ENCODE measurements around the gene BICD1.

The BICD1 gene

GRCh38 chr12:32134101-32134888 lies 27.6 kb downstream of the BICD1 start:
- no peak overlapping the region for H3K4me3 ChIP-seq (ENCODE audit: low read length)
- H3K27me3 ChIP-seq (ENCODE audit: insufficient read depth, low read length): no peaks in the 10 kb centered on the region
- H3K9me3 ChIP-seq (ENCODE audit: low read length): no peaks in the 10 kb centered on the region
- H3K4me1 ChIP-seq (ENCODE audit: insufficient read depth, low read length): peaks cover 5% of the 10 kb centered on the region
- peaks cover 3% of the 10 kb centered on the region for H3K36me3 ChIP-seq (ENCODE audit: insufficient read depth, low read length)
- H2AFZ ChIP-seq (ENCODE audit: low read depth, low read length): no peak overlapping the region

GRCh38 chr12:32135967-32136366 lies 29.3 kb downstream of the BICD1 start:
- H2AFZ ChIP-seq (ENCODE audit: low read depth, low read length): no peak overlapping the region
- no peaks in the 10 kb centered on the region for H3K36me3 ChIP-seq (ENCODE audit: insufficient read depth, low read length)
- no peaks in the 10 kb centered on the region for H3K27me3 ChIP-seq (ENCODE audit: insufficient read depth, low read length)
- peaks cover 19% of the 10 kb centered on the region for H3K4me1 ChIP-seq (ENCODE audit: insufficient read depth, low read length)
- H3K4me3 ChIP-seq (ENCODE audit: low read length): no peak overlapping the region
- H3K9me3 ChIP-seq (ENCODE audit: low read length): no peaks in the 10 kb centered on the region

- H3K9me3 ChIP-seq (ENCODE audit: low read length): no peaks in the 10 kb centered on the region
- H3K27me3 ChIP-seq (ENCODE audit: insufficient read depth, low read length): no peaks in the 10 kb centered on the region
- no peak overlapping the region for H3K4me3 ChIP-seq (ENCODE audit: low read length)
- H3K4me1 ChIP-seq (ENCODE audit: insufficient read depth, low read length): peaks cover 19% of the 10 kb centered on the region
- no peaks in the 10 kb centered on the region for H3K36me3 ChIP-seq (ENCODE audit: insufficient read depth, low read length)
- no peak overlapping the region for H2AFZ ChIP-seq (ENCODE audit: low read depth, low read length)
Measured at GRCh38 chr12:32136404-32136803, 29.8 kb downstream of the BICD1 start.

GRCh38 chr12:32139064-32139421 lies 32.4 kb downstream of the BICD1 start:
- H3K27me3 ChIP-seq (ENCODE audit: insufficient read depth, low read length): no peaks in the 10 kb centered on the region
- H3K36me3 ChIP-seq (ENCODE audit: insufficient read depth, low read length): no peaks in the 10 kb centered on the region
- peak overlapping the region; percentile 48 for H3K4me3 ChIP-seq (ENCODE audit: low read length)
- H2AFZ ChIP-seq (ENCODE audit: low read depth, low read length): peak overlapping the region; percentile 69
- peaks cover 29% of the 10 kb centered on the region for H3K4me1 ChIP-seq (ENCODE audit: insufficient read depth, low read length)
- H3K9me3 ChIP-seq (ENCODE audit: low read length): no peaks in the 10 kb centered on the region

GRCh38 chr12:32140877-32141276 lies 34.2 kb downstream of the BICD1 start:
- no peak overlapping the region for H2AFZ ChIP-seq (ENCODE audit: low read depth, low read length)
- no peaks in the 10 kb centered on the region for H3K36me3 ChIP-seq (ENCODE audit: insufficient read depth, low read length)
- H3K4me1 ChIP-seq (ENCODE audit: insufficient read depth, low read length): peaks cover 43% of the 10 kb centered on the region
- H3K4me3 ChIP-seq (ENCODE audit: low read length): no peak overlapping the region
- no peaks in the 10 kb centered on the region for H3K27me3 ChIP-seq (ENCODE audit: insufficient read depth, low read length)
- no peaks in the 10 kb centered on the region for H3K9me3 ChIP-seq (ENCODE audit: low read length)

- peaks cover 38% of the 10 kb centered on the region for H3K4me1 ChIP-seq (ENCODE audit: insufficient read depth, low read length)
- H2AFZ ChIP-seq (ENCODE audit: low read depth, low read length): no peak overlapping the region
- no peak overlapping the region for H3K4me3 ChIP-seq (ENCODE audit: low read length)
Measured at GRCh38 chr12:32145096-32145495, 38.4 kb downstream of the BICD1 start.

GRCh38 chr12:32146074-32146873 lies 39.6 kb downstream of the BICD1 start:
- no peaks in the 10 kb centered on the region for H3K36me3 ChIP-seq (ENCODE audit: insufficient read depth, low read length)
- H3K4me3 ChIP-seq (ENCODE audit: low read length): no peak overlapping the region
- H2AFZ ChIP-seq (ENCODE audit: low read depth, low read length): no peak overlapping the region
- peaks cover 30% of the 10 kb centered on the region for H3K4me1 ChIP-seq (ENCODE audit: insufficient read depth, low read length)
- H3K27me3 ChIP-seq (ENCODE audit: insufficient read depth, low read length): no peaks in the 10 kb centered on the region
- peaks cover 4% of the 10 kb centered on the region for H3K9me3 ChIP-seq (ENCODE audit: low read length)

More at GRCh38 chr12:32145096-32145495, 38.4 kb downstream of the BICD1 start:
- Histone ChIP-seq H3K36me3 (ENCODE audit: insufficient read depth, low read length) (no peaks in the 10 kb centered on the region), H3K27me3 (ENCODE audit: insufficient read depth, low read length) (no peaks in the 10 kb centered on the region), H3K9me3 (ENCODE audit: low read length) (peaks cover 4% of the 10 kb centered on the region)

GRCh38 chr12:32148372-32148771 lies 41.7 kb downstream of the BICD1 start:
- Histone ChIP-seq H3K9me3 (ENCODE audit: low read length) (peaks cover 4% of the 10 kb centered on the region), H3K36me3 (ENCODE audit: insufficient read depth, low read length) (no peaks in the 10 kb centered on the region), H3K4me1 (ENCODE audit: insufficient read depth, low read length) (peaks cover 24% of the 10 kb centered on the region)

GRCh38 chr12:32149489-32149888 lies 42.8 kb downstream of the BICD1 start:
- Histone ChIP-seq H3K27me3 (ENCODE audit: insufficient read depth, low read length) (no peaks in the 10 kb centered on the region), H3K36me3 (ENCODE audit: insufficient read depth, low read length) (no peaks in the 10 kb centered on the region), H3K9me3 (ENCODE audit: low read length) (peaks cover 4% of the 10 kb centered on the region), H2AFZ (ENCODE audit: low read depth, low read length) (no peak overlapping the region), H3K4me1 (ENCODE audit: insufficient read depth, low read length) (peaks cover 23% of the 10 kb centered on the region), H3K4me3 (ENCODE audit: low read length) (no peak overlapping the region)

More at GRCh38 chr12:32148372-32148771, 41.7 kb downstream of the BICD1 start:
- Histone ChIP-seq H3K4me3 (ENCODE audit: low read length) (no peak overlapping the region), H3K27me3 (ENCODE audit: insufficient read depth, low read length) (no peaks in the 10 kb centered on the region), H2AFZ (ENCODE audit: low read depth, low read length) (no peak overlapping the region)

- Histone ChIP-seq H3K9me3 (ENCODE audit: low read length) (peaks cover 4% of the 10 kb centered on the region), H3K4me1 (ENCODE audit: insufficient read depth, low read length) (peaks cover 29% of the 10 kb centered on the region), H3K36me3 (ENCODE audit: insufficient read depth, low read length) (no peaks in the 10 kb centered on the region), H3K4me3 (ENCODE audit: low read length) (no peak overlapping the region), H2AFZ (ENCODE audit: low read depth, low read length) (no peak overlapping the region), H3K27me3 (ENCODE audit: insufficient read depth, low read length) (no peaks in the 10 kb centered on the region)
Measured at GRCh38 chr12:32151086-32151485, 44.4 kb downstream of the BICD1 start.

- Histone ChIP-seq H2AFZ (ENCODE audit: low read depth, low read length) (no peak overlapping the region), H3K4me1 (ENCODE audit: insufficient read depth, low read length) (peaks cover 33% of the 10 kb centered on the region), H3K27me3 (ENCODE audit: insufficient read depth, low read length) (no peaks in the 10 kb centered on the region), H3K9me3 (ENCODE audit: low read length) (peaks cover 4% of the 10 kb centered on the region), H3K4me3 (ENCODE audit: low read length) (no peak overlapping the region), H3K36me3 (ENCODE audit: insufficient read depth, low read length) (no peaks in the 10 kb centered on the region)
Measured at GRCh38 chr12:32151552-32151951, 44.9 kb downstream of the BICD1 start.

GRCh38 chr12:32155041-32155440 lies 48.4 kb downstream of the BICD1 start:
- Histone ChIP-seq H3K36me3 (ENCODE audit: insufficient read depth, low read length) (no peaks in the 10 kb centered on the region), H3K4me3 (ENCODE audit: low read length) (no peak overlapping the region), H3K9me3 (ENCODE audit: low read length) (no peaks in the 10 kb centered on the region), H3K27me3 (ENCODE audit: insufficient read depth, low read length) (no peaks in the 10 kb centered on the region), H2AFZ (ENCODE audit: low read depth, low read length) (no peak overlapping the region), H3K4me1 (ENCODE audit: insufficient read depth, low read length) (peaks cover 27% of the 10 kb centered on the region)

- Histone ChIP-seq H3K27me3 (ENCODE audit: insufficient read depth, low read length) (no peaks in the 10 kb centered on the region), H3K9me3 (ENCODE audit: low read length) (no peaks in the 10 kb centered on the region), H3K4me3 (ENCODE audit: low read length) (no peak overlapping the region), H2AFZ (ENCODE audit: low read depth, low read length) (no peak overlapping the region), H3K36me3 (ENCODE audit: insufficient read depth, low read length) (no peaks in the 10 kb centered on the region), H3K4me1 (ENCODE audit: insufficient read depth, low read length) (peaks cover 27% of the 10 kb centered on the region)
Measured at GRCh38 chr12:32155961-32156529, 49.4 kb downstream of the BICD1 start.
